Measurements from ENCODE around the gene NBAS. TPM values are rescaled to one million over a fixed set of nuclear protein-coding genes. Genes with fewer than 3 reads are reported as not detected.

Gene NBAS
- polyA plus RNA-seq, 1 of the 3 experiments (the other 2 are of a cell fraction): 12.0 TPM

GRCh38 chr2:15354596-15355366, 206.4 kb downstream of the NBAS start:
- no peak for DNase-seq
- Histone ChIP-seq H3K36me3 (replicated peaks in 1 of 2; ENCODE audit: control insufficient read depth in 1 of 2, insufficient read depth in 2 of 2, low read length in 1 of 2) (peaks cover 11 to 37% of the 10 kb centered on the region in 2 experiments), H3K9ac (no peak overlapping the region), H2AFZ (ENCODE audit: low read depth) (no peak overlapping the region), H3F3A (replicated peaks; ENCODE audit: insufficient read depth) (peaks cover 2% of the 10 kb centered on the region), H4K20me1 (ENCODE audit: insufficient read depth) (no peaks in the 10 kb centered on the region), H3K4me1 (ENCODE audit: control insufficient read depth in 1 of 2, insufficient read depth in 2 of 2, low read depth in 1 of 2, low read length in 1 of 2) (peaks cover 0 to 6% of the 10 kb centered on the region in 2 experiments; a peak in 2 of 4 replicates), H3K4me3 (ENCODE audit: low read depth in 2 of 2, low read length in 1 of 2) (no peak overlapping the region), H3K4me2 (no peak overlapping the region), H3K9me2 (no peaks in the 10 kb centered on the region), H3K9me3 (no peaks in the 10 kb centered on the region), H3K79me2 (ENCODE audit: insufficient read depth) (no peaks in the 10 kb centered on the region), H3K27ac (ENCODE audit: low read depth in 2 of 2, low read length in 1 of 2) (no peak overlapping the region), H3K27me3 (ENCODE audit: insufficient read depth) (no peaks in the 10 kb centered on the region)
- 57% methylated on average over 1 of the region's 1 CpG for WGBS (ENCODE audit: low lambda C conversion rate)
- CTCF ChIA-PET: no interaction called here
- TF ChIP-seq GATA2 (CRISPR knock-in tag; IDR thresholded peaks at IDR 0.05): no peak
- TF ChIP-seq REST (IDR thresholded peaks at IDR 0.05; ENCODE audit: low read depth, low read length): no peak
- no peak for TF ChIP-seq MXI1 (IDR thresholded peaks at IDR 0.05; ENCODE audit: low read depth, low read length)
- TF ChIP-seq EZH2phosphoT487 (IDR thresholded peaks at IDR 0.05; ENCODE audit: borderline replicate concordance, low read depth): no peak
- TF ChIP-seq JUND (IDR thresholded peaks at IDR 0.05): no peak
- no peak for TF ChIP-seq MEF2A (IDR thresholded peaks at IDR 0.05; ENCODE audit: borderline replicate concordance, low read depth)
- TF ChIP-seq YY1 (IDR thresholded peaks at IDR 0.05; ENCODE audit: low read depth): no peak
- no peak for TF ChIP-seq RFX5 (IDR thresholded peaks at IDR 0.05; ENCODE audit: low read length)
- TF ChIP-seq NRF1 (IDR thresholded peaks at IDR 0.05; ENCODE audit: low read depth, low read length): no peak
- POLR2A ChIA-PET: interaction anchor here (0.6 kb wide), 1 partner anchor 488 kb away, joined by 3 read pairs; no protein-coding TSS in a partner anchor

- H2AFZ ChIP-seq (ENCODE audit: low read depth): no peak overlapping the region
- no peaks in the 10 kb centered on the region for H3K27me3 ChIP-seq (ENCODE audit: insufficient read depth)
- H3K9me2 ChIP-seq: no peaks in the 10 kb centered on the region
- CTCF ChIA-PET: interaction anchor here (0.7 to 1.5 kb wide), 3 partner anchors 9 to 225 kb away, joined by 3 to 5 read pairs (median 3); no protein-coding TSS in a partner anchor
- DNase-seq: no peak
- H3K4me1 ChIP-seq (ENCODE audit: control insufficient read depth in 1 of 2, insufficient read depth in 2 of 2, low read depth in 1 of 2, low read length in 1 of 2): no peaks in the 10 kb centered on the region; a peak in 2 of 4 replicates
- no peak overlapping the region for H3K27ac ChIP-seq (ENCODE audit: low read depth in 2 of 2, low read length in 1 of 2)
- no peak overlapping the region for H3K9ac ChIP-seq
- POLR2A ChIA-PET: no interaction called here
- peaks cover 11 to 35% of the 10 kb centered on the region in 2 experiments for H3K36me3 ChIP-seq (replicated peaks in 1 of 2; ENCODE audit: control insufficient read depth in 1 of 2, insufficient read depth in 2 of 2, low read length in 1 of 2)
- H3F3A ChIP-seq (replicated peaks; ENCODE audit: insufficient read depth): no peaks in the 10 kb centered on the region
- no peaks in the 10 kb centered on the region for H4K20me1 ChIP-seq (ENCODE audit: insufficient read depth)
- H3K4me2 ChIP-seq: no peak overlapping the region
- no peaks in the 10 kb centered on the region for H3K9me3 ChIP-seq
- 97% methylated on average over 11 of the region's 11 CpGs for WGBS (ENCODE audit: low lambda C conversion rate)
- no peak overlapping the region for H3K4me3 ChIP-seq (ENCODE audit: low read depth in 2 of 2, low read length in 1 of 2)
- no peaks in the 10 kb centered on the region for H3K79me2 ChIP-seq (ENCODE audit: insufficient read depth)
- TF ChIP-seq CHD2 (IDR thresholded peaks at IDR 0.05; ENCODE audit: low read length, partially characterized antibody) (no peak), MAX (IDR thresholded peaks at IDR 0.05; ENCODE audit: low read depth) (no peak), RCOR1 (IDR thresholded peaks at IDR 0.05; ENCODE audit: low read length) (no peak), FOXM1 (IDR thresholded peaks at IDR 0.05; ENCODE audit: low read depth) (no peak), TEAD4 (IDR thresholded peaks at IDR 0.05; ENCODE audit: borderline replicate concordance, insufficient read depth) (no peak), IRF3 (IDR thresholded peaks at IDR 0.05; ENCODE audit: low read depth, low read length) (no peak), USF1 (IDR thresholded peaks at IDR 0.05; ENCODE audit: borderline replicate concordance, low read depth) (no peak), GATA2 (CRISPR knock-in tag; IDR thresholded peaks at IDR 0.05) (no peak), GABPA (IDR thresholded peaks at IDR 0.05; ENCODE audit: low read depth) (no peak), RFX5 (IDR thresholded peaks at IDR 0.05; ENCODE audit: low read length) (no peak), YY1 (IDR thresholded peaks at IDR 0.05; ENCODE audit: low read depth) (no peak), EP300 (IDR thresholded peaks at IDR 0.05; ENCODE audit: borderline replicate concordance in 1 of 2, low read depth in 1 of 2, low read length in 1 of 2) (no peak), ELF1 (IDR thresholded peaks at IDR 0.05) (no peak), CTCF (IDR thresholded peaks at IDR 0.05) (no peak)
These were observed 208.8 kb downstream of the NBAS start for GRCh38 chr2:15352363-15352762.

All from SK-N-SH (cell line).